ENCODE data around the gene IL1RAPL2.
"Not testable (repeated sequence)": the region's sequence is repeated elsewhere in the genome, so short reads cannot be mapped to it uniquely, and the experiment has no call there.

IL1RAPL2 gene

DNA sequence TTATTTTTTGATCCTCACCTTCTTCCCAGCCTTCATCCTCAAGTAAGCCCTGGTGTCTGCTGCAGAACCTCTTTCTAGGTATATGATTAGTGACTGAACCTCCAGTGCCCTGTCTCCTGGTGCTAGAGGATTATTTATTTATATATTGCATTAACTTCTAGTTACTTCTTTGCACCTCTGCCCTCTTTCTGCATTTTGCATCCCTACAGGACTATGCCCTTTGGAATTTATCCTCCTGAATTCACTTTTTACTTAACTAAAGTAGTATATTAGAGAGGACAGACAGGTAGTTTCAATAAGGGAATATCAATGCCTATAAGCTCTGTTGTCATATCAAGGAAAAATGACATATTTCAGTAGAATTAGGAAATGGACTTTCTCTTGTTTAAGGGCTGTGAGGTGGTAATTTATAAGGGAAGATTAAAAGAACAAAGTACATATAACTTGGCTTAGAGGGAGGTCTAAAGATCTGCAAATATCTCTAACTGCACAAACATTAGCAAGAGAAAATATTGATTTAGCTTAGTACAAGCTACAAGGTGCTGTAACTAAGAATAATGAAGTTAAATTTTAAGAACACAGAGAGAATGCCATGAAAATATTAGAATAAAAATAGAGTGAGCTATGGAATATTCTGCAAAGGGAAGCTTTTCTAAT is 472.8 kb downstream of the IL1RAPL2 start:
- no peak for DNase-seq

DNA sequence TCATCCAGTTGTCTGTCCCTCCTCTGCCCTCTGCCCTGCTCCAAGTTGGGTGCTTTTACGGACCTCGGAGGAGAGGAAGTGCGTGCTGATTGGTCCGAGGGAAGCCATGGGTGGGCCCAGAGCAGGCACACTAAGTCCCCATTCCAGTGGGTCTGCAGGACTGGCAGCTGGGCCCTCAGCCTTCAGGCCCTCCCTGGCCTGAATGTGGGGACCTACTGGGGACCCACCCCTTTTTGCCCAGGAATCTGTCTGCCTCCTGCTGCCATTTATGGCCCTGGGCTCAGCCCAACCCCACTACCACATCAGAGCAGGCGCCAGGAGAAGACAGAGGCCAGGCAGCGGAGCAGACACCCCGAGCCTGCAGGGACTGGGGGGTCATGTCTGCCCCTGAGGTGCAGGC is 484.9 kb downstream of the IL1RAPL2 start:
- DNase-seq: no peak

DNA sequence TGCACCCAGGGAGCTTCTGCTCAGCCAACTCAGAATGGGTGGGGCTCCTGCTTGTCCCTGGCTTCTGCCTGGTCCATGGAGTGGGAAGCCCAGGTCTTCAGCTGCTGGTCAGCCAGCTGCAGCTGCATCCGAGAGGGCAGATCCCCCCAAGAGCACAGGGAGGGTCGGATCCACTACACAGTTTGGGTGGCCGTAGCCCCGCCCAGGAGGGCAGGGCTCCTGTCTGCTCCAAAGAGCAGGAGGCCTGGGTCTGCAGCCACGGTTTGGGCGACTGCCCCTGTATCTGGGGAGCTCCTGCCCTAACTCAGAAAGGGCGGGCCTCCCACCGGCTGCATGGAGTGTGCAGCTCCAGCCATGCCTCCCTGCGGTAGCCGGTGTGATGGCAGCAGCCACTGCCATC is 485.4 kb downstream of the IL1RAPL2 start:
- DNase-seq: no peak

DNA sequence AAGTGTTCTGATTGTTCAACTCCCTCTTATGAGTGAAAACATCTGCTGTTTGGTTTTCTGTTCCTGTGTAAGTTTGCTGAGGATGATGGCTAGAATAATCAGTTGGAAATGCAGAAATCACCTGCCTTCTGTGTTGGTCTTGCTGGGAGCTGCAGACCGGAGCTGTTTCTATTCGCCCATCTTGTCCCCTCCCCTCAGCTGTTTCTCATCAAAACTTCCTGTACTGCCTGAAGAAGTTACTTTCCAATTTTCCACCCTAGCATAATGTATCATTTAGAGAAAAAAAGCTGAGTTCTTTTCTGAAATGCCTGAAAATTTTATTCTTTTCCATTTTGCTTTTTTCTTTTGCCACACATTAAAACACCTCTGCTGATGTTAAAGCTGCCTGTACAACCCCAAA is 486.9 kb downstream of the IL1RAPL2 start:
- no peak for DNase-seq

DNA sequence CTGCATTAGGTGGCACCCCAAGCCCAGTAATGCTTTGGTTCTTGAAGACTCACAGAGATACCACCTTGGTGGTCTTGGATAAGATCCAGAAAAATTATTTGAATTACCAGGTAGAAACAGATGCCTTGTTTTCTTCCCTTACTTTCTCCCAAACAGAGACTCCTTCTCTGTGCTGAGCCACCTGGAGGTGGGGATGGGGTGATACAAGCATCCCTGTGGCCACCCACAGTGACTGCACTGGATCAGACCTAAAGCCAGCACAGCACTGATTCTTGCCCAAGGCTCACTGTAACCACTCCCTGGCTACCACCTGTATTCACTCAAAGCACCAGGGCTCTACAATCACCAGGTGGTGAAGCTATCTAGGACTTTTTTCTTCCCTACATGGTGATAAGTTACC is 497.7 kb downstream of the IL1RAPL2 start:
- no peak for DNase-seq

DNA sequence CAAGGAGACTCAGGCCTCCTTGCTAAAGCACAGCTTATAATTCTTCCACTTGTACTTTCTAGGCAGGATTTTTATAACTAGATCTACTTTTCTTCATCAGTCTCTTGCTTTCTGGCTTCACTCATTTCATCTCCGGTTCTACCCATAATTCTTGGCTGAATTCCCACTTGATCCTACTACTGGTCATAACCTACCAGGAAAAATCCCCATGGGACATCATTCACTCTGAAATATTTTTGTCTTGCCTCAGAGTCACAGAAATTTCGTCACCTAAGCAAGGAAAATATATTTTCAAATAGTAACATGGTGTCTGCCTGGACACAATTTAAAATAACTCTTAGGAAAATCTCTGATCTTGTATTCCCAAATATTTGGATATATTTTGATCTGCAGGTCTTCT is 532.2 kb downstream of the IL1RAPL2 start:
- DNase-seq: no peak

DNA sequence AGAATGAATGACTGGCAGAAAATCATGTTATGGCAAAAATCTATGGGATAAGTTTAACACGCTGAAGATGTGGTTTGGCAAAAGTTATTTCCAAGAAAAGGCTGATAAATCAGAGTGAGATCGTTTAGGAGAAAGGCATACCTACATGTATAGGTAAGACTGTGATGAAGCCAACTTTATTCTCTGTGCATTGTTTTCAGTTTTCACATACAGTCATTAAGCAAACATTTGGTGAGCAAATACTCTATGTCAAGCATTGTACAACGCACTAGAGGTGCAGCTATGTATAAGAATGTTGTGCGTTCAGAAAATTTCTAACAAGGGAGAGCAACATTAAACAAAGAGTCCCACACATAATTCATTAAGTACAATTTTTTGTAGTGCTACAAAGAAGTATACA is 532.8 kb downstream of the IL1RAPL2 start:
- no peak for DNase-seq

DNA sequence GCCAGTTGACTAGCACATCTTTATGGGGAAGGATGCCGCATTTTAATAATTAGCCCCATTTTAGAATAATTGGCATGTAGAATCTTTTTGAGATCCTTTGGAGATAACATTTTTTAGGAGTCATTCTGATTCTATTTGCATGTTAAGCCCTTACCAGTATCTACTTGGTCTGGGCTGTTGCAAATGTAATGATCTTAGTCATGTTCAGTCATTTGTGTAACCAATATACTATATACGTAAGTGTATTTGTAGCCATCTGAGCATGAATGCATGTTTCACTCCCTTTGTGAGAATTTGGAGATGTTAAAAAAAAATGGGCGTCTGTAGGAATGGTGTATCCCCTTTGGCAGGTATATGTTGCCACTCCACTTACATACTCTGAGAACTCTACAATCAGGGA is 535.4 kb downstream of the IL1RAPL2 start:
- DNase-seq: no peak

DNA sequence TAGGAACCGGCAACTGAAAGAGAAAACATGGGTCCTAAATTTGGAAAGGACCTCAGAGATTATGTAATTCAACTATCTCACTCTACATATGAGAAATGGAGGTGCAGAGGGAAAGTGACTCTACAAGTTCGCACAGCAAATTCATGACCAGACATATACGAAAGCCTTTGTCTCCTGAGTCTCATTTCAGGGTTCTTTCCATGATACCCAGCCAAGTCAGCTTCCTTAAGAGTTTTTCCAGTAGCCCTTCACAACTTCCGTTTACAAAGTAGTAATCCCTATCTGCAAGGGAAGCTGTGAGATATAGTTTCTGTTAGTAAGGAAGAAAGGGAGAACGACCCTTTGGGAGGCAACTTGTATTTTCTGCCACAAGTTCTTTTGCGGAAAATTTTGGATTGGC is 543.9 kb downstream of the IL1RAPL2 start:
- no peak for DNase-seq

DNA sequence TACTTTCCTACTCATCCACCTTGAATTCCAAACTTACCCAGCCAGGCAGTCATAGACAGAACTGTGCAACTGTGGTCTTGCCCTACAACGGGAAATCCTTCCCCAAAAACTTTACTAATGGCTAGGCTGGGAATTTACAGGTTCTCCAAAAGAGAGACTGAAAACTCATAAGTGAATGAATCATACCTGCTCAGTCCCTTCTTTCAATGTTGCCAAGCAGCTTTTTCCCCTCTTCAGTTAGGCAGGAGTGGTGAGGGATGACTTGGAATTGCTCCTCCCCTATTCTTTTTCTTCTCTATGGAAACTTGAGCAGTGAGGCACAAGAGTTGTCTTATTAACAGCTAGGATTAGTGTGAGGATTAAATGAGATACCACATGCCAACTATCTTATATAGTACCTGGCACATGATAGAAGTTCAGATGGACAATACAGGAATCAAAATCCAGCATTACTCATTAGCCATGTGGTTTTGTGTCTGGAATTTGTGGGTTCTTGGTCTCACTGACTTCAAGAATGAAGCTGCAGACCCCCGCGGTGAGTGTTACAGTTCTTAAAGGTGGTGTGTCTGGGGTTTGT is 548.6 kb downstream of the IL1RAPL2 start:
- DNase-seq: peak; percentile 0

DNA sequence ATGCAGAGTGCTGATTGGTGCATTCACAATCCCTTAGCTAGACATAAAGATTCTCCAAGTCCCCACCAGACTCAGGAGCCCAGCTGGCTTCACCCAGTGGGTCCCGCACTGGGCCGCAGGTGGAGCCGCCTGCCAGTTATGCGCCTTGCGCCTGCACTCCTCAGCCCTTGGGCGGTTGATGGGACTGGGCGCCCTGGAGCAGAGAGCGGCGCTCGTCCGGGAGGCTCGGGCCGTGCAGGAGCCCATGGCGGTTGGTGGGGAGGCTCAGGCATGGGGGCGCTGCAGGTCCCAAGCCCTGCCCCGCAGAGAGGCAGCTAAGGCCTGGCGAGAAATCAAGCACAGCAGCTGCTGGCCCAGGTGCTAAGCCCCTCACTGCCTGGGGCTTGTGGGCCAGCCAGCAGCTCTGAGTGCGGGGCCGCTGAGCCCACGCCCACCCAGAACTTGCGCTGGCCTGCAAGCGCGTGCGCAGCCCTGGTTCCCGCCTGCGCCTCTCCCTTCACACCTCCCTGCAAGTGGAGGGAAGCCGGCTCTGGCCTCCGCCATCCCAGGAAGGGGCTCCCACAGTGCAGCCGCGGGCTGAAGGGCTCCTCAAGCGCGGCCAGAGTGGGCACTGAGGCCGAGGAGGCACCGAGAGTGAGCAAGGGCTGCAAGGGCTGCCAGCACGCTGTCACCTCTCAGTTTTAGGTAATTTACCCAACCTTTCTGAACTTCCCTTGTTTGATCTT is 549.8 kb downstream of the IL1RAPL2 start:
- DNase-seq: not testable (repeated sequence)

DNA sequence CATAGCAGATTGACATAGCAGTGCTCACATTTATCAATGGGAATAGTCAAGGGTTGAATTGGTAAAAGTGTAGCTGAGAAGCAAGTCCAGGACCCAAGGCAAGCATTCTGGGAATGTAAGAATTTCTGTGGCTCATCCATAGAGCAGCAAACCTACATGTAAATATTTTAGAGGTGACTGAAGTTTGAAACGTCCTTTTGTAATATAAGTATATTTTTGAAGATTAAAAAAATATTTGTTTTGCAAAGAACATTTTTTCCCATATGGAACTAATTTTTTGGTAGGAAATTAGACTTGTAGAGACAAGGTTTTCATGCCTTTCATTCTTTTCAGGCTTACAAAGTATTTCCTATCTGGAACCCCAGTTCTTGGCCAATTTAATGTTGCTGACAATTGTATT is 550.5 kb downstream of the IL1RAPL2 start:
- no peak for DNase-seq

DNA sequence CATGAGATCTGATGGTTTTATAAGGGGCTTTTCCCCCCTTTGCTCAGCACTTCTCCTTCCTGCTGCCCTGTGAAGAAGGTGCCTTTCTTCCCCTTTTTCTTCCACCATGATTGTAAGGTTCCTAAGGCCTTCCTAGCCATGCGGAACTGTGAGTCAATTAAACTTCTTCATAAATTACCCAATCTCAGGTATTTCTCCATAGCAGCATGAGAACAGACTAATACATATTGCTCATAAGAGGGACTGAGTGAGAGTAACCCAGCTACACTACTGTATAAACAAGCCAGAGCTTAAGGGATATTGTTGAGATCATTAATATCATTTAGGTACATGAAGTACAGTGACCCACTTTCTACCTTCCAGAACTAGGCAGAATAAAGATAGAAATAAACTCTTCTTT is 551.6 kb downstream of the IL1RAPL2 start:
- DNase-seq: no peak

DNA sequence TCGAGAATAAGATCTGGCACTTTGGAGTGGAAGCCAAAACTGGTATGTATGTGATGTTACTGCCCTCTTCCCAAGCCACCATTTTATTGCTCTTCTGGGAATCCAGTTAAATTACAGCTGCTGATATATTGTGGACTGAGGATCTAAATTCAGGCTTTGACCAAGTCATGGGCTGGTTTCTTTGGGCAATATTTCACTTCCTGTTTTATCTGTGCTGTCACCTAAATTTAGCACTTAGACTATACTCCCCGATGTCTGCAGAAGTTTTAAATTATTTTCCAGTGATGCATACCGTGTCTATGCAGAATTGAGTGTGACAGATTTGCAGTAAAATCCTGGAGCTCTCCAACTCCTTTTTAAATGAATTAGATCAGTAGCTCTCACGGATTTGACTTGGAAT is 554.5 kb downstream of the IL1RAPL2 start:
- no peak for DNase-seq

DNA sequence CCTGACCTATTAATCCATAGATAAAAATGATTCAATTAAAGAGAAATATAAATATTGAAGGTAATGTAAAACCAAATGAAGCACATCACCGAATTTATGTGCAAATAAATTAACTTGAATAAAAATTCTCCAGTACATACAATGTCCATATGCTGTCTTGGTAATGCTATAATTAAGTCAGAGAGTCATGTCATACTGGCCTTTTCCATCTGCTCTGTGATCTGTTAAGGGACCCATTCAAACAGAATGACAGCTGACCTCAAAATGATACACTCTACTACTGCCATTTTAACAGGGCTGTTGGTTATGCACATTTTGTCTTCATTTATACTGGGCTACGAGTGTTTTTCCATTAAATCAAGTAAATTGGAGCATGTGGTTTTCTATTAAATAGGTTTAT is 555.2 kb downstream of the IL1RAPL2 start:
- no peak for DNase-seq

DNA sequence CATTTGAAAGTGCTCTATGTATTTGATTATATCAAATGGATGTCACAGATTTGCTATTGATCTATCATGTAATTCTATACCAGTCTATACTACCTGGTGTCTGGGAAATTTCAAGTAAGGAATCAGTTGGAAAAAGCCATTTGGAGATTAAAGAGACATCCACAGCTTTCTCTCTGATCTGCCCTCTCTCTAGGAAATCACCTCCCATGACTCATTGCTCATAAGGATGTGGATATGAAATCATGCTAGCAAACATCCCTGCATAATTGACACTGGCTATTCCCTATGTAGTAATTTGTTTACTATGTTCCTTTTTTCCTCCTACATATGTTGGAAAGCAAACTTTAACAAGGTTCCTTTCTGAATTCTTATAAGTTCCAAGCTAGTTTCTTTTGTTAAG is 560.2 kb downstream of the IL1RAPL2 start:
- DNase-seq: no peak

DNA sequence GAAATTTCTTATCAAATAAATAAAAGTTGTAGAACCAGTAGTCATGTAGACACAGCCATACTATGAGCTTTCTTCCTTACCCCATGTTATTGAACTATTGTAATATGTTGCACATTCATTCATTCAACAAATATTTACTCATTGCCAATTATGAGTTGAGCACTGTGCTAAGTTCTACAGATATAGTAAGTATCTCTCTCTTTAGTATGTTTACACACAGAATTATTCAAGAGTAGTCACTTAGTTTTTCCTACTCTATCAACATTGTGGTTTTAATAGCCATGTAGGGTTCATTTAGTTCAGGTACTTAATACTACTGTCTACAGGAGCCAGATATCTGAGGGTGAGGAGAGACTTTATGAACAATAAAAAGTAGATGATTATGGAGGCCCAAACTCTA is 568.3 kb downstream of the IL1RAPL2 start:
- DNase-seq: no peak

DNA sequence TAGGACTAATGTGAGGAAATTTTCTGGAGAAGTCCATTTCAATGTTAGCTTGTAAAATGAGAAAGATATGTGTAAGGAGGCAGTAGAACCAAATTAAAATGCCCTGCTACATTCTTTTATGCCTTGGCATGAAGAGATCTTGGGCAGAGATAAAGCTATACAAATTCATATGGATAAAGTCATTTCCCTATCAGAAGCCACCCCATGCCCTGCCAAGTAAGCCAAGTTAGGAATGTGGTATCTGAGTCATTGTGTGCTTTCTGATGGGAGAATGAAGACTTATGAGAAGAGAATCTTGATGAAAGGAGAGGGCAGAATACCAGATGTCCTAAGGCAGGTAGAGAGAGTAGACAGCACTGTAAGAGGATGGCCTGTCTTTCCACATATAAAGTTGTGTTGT is 570.8 kb downstream of the IL1RAPL2 start:
- peak; percentile 3 for DNase-seq

DNA sequence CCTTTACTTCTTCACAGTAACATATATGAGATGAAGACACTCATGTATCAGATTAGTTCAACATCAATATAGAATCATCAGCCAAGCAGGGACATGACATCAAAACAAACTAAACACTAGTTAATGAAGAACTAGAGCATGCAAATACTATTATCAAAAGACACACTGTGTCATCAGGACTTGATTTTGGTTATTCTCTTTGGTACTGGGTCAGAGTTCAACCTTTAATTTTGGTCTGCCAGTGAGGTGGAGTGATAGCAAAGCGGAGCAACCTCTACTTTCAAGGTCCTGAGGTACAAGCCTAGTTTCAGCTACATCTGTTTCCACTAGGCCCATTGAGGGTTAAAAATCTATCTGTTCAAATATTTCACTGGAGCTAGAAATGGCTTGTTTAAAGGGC is 584.0 kb downstream of the IL1RAPL2 start:
- DNase-seq: no peak

DNA sequence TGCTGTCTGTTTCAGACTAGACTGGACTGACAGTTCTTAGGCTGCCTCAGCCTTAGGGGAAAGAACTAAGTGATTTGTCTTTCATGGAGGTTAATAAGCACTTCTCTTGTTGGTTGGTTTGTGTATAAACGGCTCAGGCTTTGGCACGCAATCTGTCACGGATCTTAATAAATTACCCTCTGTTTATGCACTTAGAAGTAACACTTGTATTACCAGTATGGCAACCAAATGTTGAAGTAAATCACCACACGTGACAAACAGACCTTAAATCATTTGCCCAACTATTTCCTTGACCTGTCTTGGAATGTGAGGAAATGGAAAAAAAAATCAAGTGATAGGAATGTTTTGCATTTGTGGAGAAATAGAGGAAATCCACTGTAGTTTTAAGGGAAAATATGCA is 584.6 kb downstream of the IL1RAPL2 start:
- no peak for DNase-seq

DNA sequence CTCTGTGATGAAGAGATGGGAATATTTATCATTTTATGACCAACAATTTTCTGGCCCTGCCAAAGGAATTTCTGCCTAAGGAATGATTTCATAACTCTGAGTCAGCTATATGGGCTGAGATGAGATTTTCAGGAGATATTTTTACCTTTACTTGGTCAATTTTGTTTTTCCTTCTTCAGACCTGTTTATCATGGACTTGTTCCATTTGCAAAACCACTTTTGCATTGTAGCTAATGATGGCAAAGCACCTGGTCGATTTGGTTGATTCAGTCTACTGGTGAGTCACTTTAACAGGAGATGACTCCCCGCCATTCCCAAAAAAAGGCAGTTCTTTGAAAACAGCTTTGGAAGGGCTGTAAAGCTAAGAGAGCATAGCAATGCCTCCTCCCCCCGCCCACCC is 601.2 kb downstream of the IL1RAPL2 start:
- no peak for DNase-seq

DNA sequence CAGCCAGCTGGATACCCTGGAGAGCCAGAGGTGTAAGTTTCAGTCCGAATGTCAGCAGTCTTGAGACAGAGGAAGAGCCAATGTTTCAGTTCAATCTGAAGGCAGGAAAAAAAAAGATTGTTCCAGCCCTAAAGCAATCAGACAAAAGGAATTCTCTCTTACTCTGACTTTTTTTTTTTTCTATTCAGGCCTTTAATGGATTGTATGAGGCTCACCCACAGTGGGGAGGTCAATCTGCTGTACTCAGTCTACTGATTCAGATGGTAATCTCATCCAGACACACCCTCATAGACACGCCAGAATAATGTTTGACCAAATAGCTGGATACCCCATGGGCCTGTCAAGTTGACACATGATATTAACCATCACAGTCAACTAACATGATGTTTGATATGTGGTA is 602.6 kb downstream of the IL1RAPL2 start:
- DNase-seq: no peak

DNA sequence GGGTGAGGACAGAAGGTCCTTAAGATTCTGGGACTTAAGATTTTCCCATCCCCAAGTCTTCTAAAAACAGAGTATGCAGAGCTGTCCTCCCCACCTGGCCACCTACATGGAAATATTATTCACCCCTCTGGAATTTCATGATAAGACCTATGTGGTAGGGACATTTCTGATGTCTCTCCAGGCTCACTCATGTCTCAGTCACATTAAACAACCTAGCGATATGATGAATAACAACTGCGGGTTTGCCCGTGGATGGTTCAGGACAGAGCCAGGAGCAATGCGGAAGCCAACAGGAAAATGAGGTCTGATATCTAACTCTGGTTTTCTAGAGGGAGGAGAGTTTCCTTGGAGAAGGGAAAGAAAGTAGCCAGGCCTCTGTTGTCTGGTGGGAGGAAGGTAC is 607.1 kb downstream of the IL1RAPL2 start:
- DNase-seq: no peak

DNA sequence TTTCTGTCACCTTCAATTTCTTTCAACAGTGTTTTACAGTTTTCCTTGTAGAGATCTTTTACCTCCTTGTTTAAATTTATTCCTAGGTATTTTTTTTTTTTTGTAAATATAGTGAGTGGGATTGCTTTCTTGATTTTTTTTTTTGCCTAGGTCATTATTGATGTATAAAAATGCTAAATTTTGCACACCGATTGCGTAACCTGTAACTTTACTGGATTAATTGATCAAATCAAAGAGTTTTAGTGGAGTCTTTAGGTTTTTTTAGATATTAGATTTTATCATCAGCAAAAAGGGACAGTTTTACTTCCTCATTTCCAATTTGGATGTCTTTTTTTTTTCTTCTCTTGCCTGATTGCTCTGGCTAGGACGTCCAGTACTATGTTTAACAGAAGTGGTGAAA is 613.6 kb downstream of the IL1RAPL2 start:
- no peak for DNase-seq

DNA sequence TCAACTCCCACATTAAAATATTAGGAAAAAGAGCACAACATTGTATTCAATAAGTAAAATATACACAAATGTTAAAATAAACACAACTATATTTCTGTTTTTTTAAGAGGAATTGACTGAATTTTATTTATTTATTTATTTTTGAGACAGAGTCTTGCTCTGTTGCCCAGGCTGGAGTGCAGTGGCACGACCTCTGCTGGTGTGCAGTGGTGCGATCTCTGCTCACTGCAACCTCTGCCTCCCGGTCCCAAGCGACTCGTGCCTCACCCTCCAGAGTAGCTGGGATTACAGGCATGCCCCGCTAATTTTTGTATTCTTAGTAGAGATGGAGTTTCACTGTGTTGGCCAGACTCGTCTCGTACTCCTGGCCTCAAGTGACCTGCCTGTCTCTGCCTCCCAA is 623.1 kb downstream of the IL1RAPL2 start:
- no peak for DNase-seq

All from T1000 (cell line).